Mammary epithelial cell (primary cell): ENCODE results near the gene ANTXR1.

ENCODE experiments used
- CTCF ChIP-seq, 2 donors: IDR thresholded peaks in 1 of 2; conservative IDR thresholded peaks in 1 of 2; 2 replicates each; pipeline ENCODE4 v1.5.1; 2011 to 2012; ENCODE audit warnings: inconsistent platforms in 2 of 2, low read length in 2 of 2, mild to moderate bottlenecking in 2 of 2, control low read depth in 1 of 2, low read depth in 1 of 2; ENCODE audit not compliant: insufficient read depth in 1 of 2; ENCODE audit errors: extremely low read depth in 1 of 2
- EZH2 ChIP-seq: IDR thresholded peaks from 2 replicates; pipeline ENCODE4 v1.6.1; 2012; ENCODE audit warnings: low read length, inconsistent platforms, borderline replicate concordance

- TF ChIP-seq CTCF (conservative IDR thresholded peaks at IDR 0.05 in 1 of 2, IDR thresholded peaks at IDR 0.05 in 1 of 2; ENCODE audit: extremely low read depth in 1 of 2, insufficient read depth in 1 of 2, low read depth in 1 of 2, low read length in 2 of 2) (no peak), EZH2 (no peak)
These were observed 183.5 kb downstream of the ANTXR1 start for GRCh38 chr2:69196327-69197117.
